Subcutaneous adipose tissue (tissue), 4 donors: ENCODE measurements around the gene PCSK1. TPM values are rescaled to one million over a fixed set of nuclear protein-coding genes. Genes with fewer than 3 reads are reported as not detected.

Experiments
- total RNA-seq, 4 donors: library from RNA; depleted of rRNA; stranded (reverse); fragments of >200 nt; gene quantifications; one replicate each; pipeline ENCODE4 v1.1.0, GENCODE V29; 2016
- TF ChIP-seq, protein P1 (sequence below): fragments of 450-650 bp; IDR thresholded peaks from one replicate; pipeline ENCODE4 v1.5.1; 2016; ENCODE audit warnings: low read depth, mild to moderate bottlenecking, control low read depth, antibody characterized with exemption, moderate library complexity

PCSK1 gene
- total RNA-seq, 4 donors from 2014 or later = 0.49 to 11.9 (median 2.5) TPM

GRCh38 chr5:96426831-96427230 is 6.2 kb downstream of the PCSK1 start:
- TF ChIP-seq, protein P1, sequence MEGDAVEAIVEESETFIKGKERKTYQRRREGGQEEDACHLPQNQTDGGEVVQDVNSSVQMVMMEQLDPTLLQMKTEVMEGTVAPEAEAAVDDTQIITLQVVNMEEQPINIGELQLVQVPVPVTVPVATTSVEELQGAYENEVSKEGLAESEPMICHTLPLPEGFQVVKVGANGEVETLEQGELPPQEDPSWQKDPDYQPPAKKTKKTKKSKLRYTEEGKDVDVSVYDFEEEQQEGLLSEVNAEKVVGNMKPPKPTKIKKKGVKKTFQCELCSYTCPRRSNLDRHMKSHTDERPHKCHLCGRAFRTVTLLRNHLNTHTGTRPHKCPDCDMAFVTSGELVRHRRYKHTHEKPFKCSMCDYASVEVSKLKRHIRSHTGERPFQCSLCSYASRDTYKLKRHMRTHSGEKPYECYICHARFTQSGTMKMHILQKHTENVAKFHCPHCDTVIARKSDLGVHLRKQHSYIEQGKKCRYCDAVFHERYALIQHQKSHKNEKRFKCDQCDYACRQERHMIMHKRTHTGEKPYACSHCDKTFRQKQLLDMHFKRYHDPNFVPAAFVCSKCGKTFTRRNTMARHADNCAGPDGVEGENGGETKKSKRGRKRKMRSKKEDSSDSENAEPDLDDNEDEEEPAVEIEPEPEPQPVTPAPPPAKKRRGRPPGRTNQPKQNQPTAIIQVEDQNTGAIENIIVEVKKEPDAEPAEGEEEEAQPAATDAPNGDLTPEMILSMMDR = no peak

- TF ChIP-seq, protein P1 = no peak
These were observed 7.6 kb downstream of the PCSK1 start for GRCh38 chr5:96425443-96425842.

GRCh38 chr5:96415897-96416296 is 17.2 kb downstream of the PCSK1 start:
- TF ChIP-seq, protein P1 = no peak

GRCh38 chr5:96412868-96413449 is 20.1 kb downstream of the PCSK1 start:
- TF ChIP-seq, protein P1 = no peak

- TF ChIP-seq, protein P1 = no peak
These were observed 23.0 kb downstream of the PCSK1 start for GRCh38 chr5:96410013-96410412.

GRCh38 chr5:96408841-96409538 is 24.1 kb downstream of the PCSK1 start:
- TF ChIP-seq, protein P1 = no peak

- TF ChIP-seq, protein P1 = no peak
These were observed 24.8 kb downstream of the PCSK1 start for GRCh38 chr5:96408210-96408777.
